Measurements from ENCODE around the gene SEH1L.
"Not testable (repeated sequence)": the region's sequence is repeated elsewhere in the genome, so short reads cannot be mapped to it uniquely, and the experiment has no call there.

SEH1L gene

DNA sequence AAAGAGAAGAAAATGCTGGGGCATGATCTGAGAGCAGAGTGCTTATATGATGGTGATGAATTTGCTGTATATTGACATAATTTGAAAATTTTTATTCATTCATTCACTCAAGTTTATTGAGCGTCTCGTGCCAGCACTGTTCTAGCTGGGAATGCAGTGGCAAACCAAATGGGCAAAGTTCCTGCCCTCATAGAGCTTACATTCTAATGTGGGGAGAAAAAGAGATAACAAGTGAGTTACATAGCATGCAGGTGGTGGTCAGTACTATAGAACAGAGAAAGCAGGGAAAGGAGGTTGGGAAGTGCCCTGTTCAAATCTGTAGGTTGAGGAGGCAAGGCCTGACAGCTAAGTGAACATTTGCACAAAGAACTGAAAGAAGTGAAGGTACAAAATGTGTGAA is 47.6 kb downstream of the SEH1L start:
- H3K4me3 ChIP-seq (ENCODE audit: low read length): peak overlapping the region; percentile 58

DNA sequence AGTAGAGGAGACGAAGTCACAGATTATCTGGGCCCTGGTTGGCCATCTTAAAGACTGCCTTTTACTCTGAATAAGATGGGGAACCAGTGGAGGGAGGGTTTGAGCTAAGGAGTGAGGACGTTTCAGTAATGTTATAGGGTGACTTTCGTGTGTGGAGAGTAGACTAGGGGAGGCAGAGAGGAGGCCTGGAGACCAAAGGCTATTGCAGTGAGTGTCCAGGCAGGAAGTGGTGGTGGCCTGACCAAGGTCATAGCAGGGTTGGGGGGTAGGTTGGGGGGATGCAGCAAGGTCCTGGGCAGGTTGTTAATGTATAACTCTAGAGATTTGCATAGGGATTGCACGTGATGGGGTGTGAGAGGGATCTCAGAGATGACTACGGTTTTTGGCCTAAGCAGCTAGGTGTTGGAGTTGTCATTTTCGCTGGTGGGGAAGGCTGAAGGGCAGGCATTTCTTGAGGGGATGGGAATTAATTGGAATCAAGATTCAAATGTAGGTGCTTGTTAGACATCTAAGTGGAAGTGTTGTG is 48.2 kb downstream of the SEH1L start:
- Histone ChIP-seq H3K79me2 (ENCODE audit: low read length) (peaks cover 97% of the 10 kb centered on the region), H3K36me3 (replicated peaks; ENCODE audit: low read depth, low read length) (peaks cover 38% of the 10 kb centered on the region), H4K20me1 (ENCODE audit: insufficient read depth, low read length) (peaks cover 62% of the 10 kb centered on the region), H3K4me2 (ENCODE audit: low read length) (peak overlapping the region; percentile 76), H2AFZ (ENCODE audit: low read depth, low read length) (no peak overlapping the region), H3K9me3 (ENCODE audit: insufficient read depth, low read length) (no peaks in the 10 kb centered on the region), H3K27me3 (ENCODE audit: low read depth, low read length) (no peaks in the 10 kb centered on the region), H3K9ac (ENCODE audit: low read length) (peak overlapping the region; percentile 37; the same call in 1 of the 2 replicates), H3K4me3 (ENCODE audit: low read length) (peak overlapping the region; percentile 58), H3K27ac (ENCODE audit: low read length) (peak overlapping the region; percentile 55), H3K4me1 (ENCODE audit: low read length) (peaks cover 59% of the 10 kb centered on the region)
- TF ChIP-seq EZH2phosphoT487 (IDR thresholded peaks at IDR 0.05; ENCODE audit: low read depth): no peak
- TF ChIP-seq, protein P1, sequence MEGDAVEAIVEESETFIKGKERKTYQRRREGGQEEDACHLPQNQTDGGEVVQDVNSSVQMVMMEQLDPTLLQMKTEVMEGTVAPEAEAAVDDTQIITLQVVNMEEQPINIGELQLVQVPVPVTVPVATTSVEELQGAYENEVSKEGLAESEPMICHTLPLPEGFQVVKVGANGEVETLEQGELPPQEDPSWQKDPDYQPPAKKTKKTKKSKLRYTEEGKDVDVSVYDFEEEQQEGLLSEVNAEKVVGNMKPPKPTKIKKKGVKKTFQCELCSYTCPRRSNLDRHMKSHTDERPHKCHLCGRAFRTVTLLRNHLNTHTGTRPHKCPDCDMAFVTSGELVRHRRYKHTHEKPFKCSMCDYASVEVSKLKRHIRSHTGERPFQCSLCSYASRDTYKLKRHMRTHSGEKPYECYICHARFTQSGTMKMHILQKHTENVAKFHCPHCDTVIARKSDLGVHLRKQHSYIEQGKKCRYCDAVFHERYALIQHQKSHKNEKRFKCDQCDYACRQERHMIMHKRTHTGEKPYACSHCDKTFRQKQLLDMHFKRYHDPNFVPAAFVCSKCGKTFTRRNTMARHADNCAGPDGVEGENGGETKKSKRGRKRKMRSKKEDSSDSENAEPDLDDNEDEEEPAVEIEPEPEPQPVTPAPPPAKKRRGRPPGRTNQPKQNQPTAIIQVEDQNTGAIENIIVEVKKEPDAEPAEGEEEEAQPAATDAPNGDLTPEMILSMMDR (IDR thresholded peaks at IDR 0.05; ENCODE audit: low read depth, low read length): no peak

More for the DNA sequence above, 47.6 kb downstream of the SEH1L start:
- H3K79me2 ChIP-seq (ENCODE audit: low read length): peaks cover 93% of the 10 kb centered on the region
- no peaks in the 10 kb centered on the region for H3K9me3 ChIP-seq (ENCODE audit: insufficient read depth, low read length)
- H4K20me1 ChIP-seq (ENCODE audit: insufficient read depth, low read length): peaks cover 62% of the 10 kb centered on the region
- TF ChIP-seq, protein P1 (IDR thresholded peaks at IDR 0.05; ENCODE audit: low read depth, low read length): no peak
- TF ChIP-seq EZH2phosphoT487 (IDR thresholded peaks at IDR 0.05; ENCODE audit: low read depth): no peak
- H2AFZ ChIP-seq (ENCODE audit: low read depth, low read length): no peak overlapping the region
- no peak overlapping the region for H3K9ac ChIP-seq (ENCODE audit: low read length)
- peaks cover 59% of the 10 kb centered on the region for H3K4me1 ChIP-seq (ENCODE audit: low read length)
- H3K4me2 ChIP-seq (ENCODE audit: low read length): peak overlapping the region; percentile 76
- peak overlapping the region; percentile 55 for H3K27ac ChIP-seq (ENCODE audit: low read length)
- H3K36me3 ChIP-seq (replicated peaks; ENCODE audit: low read depth, low read length): peaks cover 34% of the 10 kb centered on the region
- no peaks in the 10 kb centered on the region for H3K27me3 ChIP-seq (ENCODE audit: low read depth, low read length)

DNA sequence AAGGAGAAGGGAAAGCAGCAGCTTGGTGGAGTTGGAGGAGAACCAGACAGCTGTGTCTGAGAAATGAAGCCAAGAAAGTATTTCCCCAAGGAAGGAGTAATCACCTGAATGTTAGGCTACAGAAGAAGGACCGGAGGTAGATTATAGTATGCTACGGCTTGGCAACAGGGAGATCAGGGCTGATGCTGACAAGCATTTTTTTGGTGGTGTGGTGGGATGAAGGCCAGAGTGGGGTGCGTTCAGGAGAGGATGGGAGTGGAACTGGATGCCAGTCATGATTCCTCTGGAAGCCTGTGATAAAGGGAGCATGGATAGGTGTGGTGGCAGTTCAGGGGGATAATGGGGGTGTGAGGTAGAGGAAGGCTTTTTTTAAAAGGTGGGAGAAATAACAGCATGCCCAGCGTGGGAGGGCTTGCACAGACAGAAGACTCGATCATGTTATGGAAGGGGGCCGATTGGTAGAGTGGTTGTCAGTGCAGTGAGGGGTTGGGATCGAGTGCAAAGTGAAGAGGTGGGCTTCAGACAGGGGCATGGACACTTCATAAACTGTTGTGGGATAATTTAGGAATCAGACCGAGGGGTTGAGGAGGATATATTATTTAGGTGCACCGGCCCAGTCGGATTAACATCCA is 49.0 kb downstream of the SEH1L start:
- Histone ChIP-seq H3K4me1 (ENCODE audit: low read length) (peaks cover 63% of the 10 kb centered on the region), H3K79me2 (ENCODE audit: low read length) (peaks cover 98% of the 10 kb centered on the region), H2AFZ (ENCODE audit: low read depth, low read length) (no peak overlapping the region), H3K4me2 (ENCODE audit: low read length) (peak overlapping the region; percentile 76), H3K4me3 (ENCODE audit: low read length) (peak overlapping the region; percentile 58), H3K27me3 (ENCODE audit: low read depth, low read length) (no peaks in the 10 kb centered on the region), H3K9me3 (ENCODE audit: insufficient read depth, low read length) (no peaks in the 10 kb centered on the region), H4K20me1 (ENCODE audit: insufficient read depth, low read length) (peaks cover 62% of the 10 kb centered on the region), H3K27ac (ENCODE audit: low read length) (peak overlapping the region; percentile 55), H3K9ac (ENCODE audit: low read length) (peak overlapping the region; percentile 37; the same call in 1 of the 2 replicates), H3K36me3 (replicated peaks; ENCODE audit: low read depth, low read length) (peaks cover 43% of the 10 kb centered on the region)
- TF ChIP-seq, protein P1 (IDR thresholded peaks at IDR 0.05; ENCODE audit: low read depth, low read length): no peak
- no peak for TF ChIP-seq EZH2phosphoT487 (IDR thresholded peaks at IDR 0.05; ENCODE audit: low read depth)

DNA sequence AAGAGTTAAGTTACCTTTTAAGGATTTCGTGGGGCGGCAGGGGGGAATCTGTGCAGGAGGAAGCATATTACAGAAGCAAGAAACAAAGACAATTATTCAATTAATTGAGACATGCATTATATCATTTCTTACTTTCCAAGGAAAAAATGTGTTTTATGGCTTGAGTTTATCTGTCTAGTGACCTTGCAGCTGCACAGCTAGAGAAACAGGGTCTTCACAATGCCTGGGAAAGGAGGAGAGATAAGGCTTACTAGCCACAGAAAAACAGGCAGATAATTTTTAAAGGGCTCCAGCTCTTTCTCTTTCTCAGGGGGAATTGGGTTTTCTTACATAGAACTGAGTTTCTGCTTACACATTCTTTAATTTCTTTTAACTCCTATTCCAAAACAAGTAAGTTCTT is 49.5 kb downstream of the SEH1L start:
- peak overlapping the region; percentile 80 for H3K4me2 ChIP-seq (ENCODE audit: low read length)
- peaks cover 94% of the 10 kb centered on the region for H3K79me2 ChIP-seq (ENCODE audit: low read length)
- not testable (repeated sequence) for H3K4me3 ChIP-seq (ENCODE audit: low read length); H3K27me3 ChIP-seq (ENCODE audit: low read depth, low read length); H3K9ac ChIP-seq (ENCODE audit: low read length); H3K9me3 ChIP-seq (ENCODE audit: insufficient read depth, low read length); H3K27ac ChIP-seq (ENCODE audit: low read length); H2AFZ ChIP-seq (ENCODE audit: low read depth, low read length)
- H3K4me1 ChIP-seq (ENCODE audit: low read length): peaks cover 62% of the 10 kb centered on the region
- peaks cover 60% of the 10 kb centered on the region for H4K20me1 ChIP-seq (ENCODE audit: insufficient read depth, low read length)
- peaks cover 45% of the 10 kb centered on the region for H3K36me3 ChIP-seq (replicated peaks; ENCODE audit: low read depth, low read length)

All from OCI-LY3 (cell line).